Measurements from ENCODE around the gene CCNF.
"Not testable (repeated sequence)": the region's sequence is repeated elsewhere in the genome, so short reads cannot be mapped to it uniquely, and the experiment has no call there.

CCNF gene

GRCh38 chr16:2429034-2429770 lies at the start of gene CCNF:
Gene CCNF, plus strand, starts transcription at chr16:2429447. Its CDS starts 35 bp downstream, at chr16:2429482.
- peak; percentile 60 to 98 (median 94) for DNase-seq

- DNase-seq, result no peak
Measured at GRCh38 chr16:2383501-2383900, 45.7 kb upstream of the CCNF start.

GRCh38 chr16:2384426-2384825 lies 44.8 kb upstream of the CCNF start:
- DNase-seq, result no peak

GRCh38 chr16:2385190-2385836 lies 43.9 kb upstream of the CCNF start:
- DNase-seq, result no peak

GRCh38 chr16:2385982-2386381 lies 43.3 kb upstream of the CCNF start:
- not testable (repeated sequence) for DNase-seq

- no peak for DNase-seq
Measured at GRCh38 chr16:2386990-2387389, 42.3 kb upstream of the CCNF start.

GRCh38 chr16:2388139-2388874 lies 40.9 kb upstream of the CCNF start:
- DNase-seq, result no peak

GRCh38 chr16:2388875-2389433 lies 40.3 kb upstream of the CCNF start:
- no peak for DNase-seq

- no peak for DNase-seq
Measured at GRCh38 chr16:2392025-2392424, 37.2 kb upstream of the CCNF start.

- DNase-seq, result no peak
Measured at GRCh38 chr16:2398520-2398919, 30.7 kb upstream of the CCNF start.

- no peak for DNase-seq
Measured at GRCh38 chr16:2404099-2404498, 25.1 kb upstream of the CCNF start.

GRCh38 chr16:2415085-2415484 lies 14.2 kb upstream of the CCNF start:
- no peak for DNase-seq

- no peak for DNase-seq
Measured at GRCh38 chr16:2420035-2420434, 9.2 kb upstream of the CCNF start.

- DNase-seq, result no peak
Measured at GRCh38 chr16:2422123-2422867, 7.0 kb upstream of the CCNF start.

GRCh38 chr16:2424061-2425007 lies 4.9 kb upstream of the CCNF start:
- DNase-seq, result no peak

- DNase-seq, result peak in 12 of 56 donors; percentile 5 to 46 (median 17)
Measured at GRCh38 chr16:2425008-2425518, 4.2 kb upstream of the CCNF start.

GRCh38 chr16:2425825-2426430 lies 3.3 kb upstream of the CCNF start:
- DNase-seq, result no peak

GRCh38 chr16:2426941-2427361 lies 2.3 kb upstream of the CCNF start:
- no peak for DNase-seq

- no peak for DNase-seq
Measured at GRCh38 chr16:2427526-2427925, 1.7 kb upstream of the CCNF start.

Measured in amygdala (tissue), 56 donors.